Measurements from ENCODE around the gene LRRC8A.
"Not testable (repeated sequence)": the region's sequence is repeated elsewhere in the genome, so short reads cannot be mapped to it uniquely, and the experiment has no call there.

Gene LRRC8A

GRCh38 chr9:128881884-128882676 is at the start of gene LRRC8A, which contains the start of gene KYAT1:
Gene LRRC8A (plus strand): TSS chr9:128882133. CDS start chr9:128907165, 25,032 bp downstream.
Gene KYAT1 (minus strand): TSS chr9:128881950. CDS start chr9:128845405, 36,545 bp downstream.
- peak; percentile 97 for DNase-seq (ENCODE audit: low read depth)

GRCh38 chr9:128833696-128834095 is 48.2 kb upstream of the LRRC8A start:
- DNase-seq (ENCODE audit: low read depth): no peak

- DNase-seq (ENCODE audit: low read depth): no peak
Observed at GRCh38 chr9:128835246-128836210, 46.4 kb upstream of the LRRC8A start.

GRCh38 chr9:128836509-128837145 is 45.3 kb upstream of the LRRC8A start:
- no peak for DNase-seq (ENCODE audit: low read depth)

GRCh38 chr9:128838338-128838737 is 43.6 kb upstream of the LRRC8A start:
- DNase-seq (ENCODE audit: low read depth): no peak

GRCh38 chr9:128840524-128840923 is 41.4 kb upstream of the LRRC8A start:
- no peak for DNase-seq (ENCODE audit: low read depth)

- DNase-seq (ENCODE audit: low read depth): no peak
Observed at GRCh38 chr9:128841694-128842492, 40.0 kb upstream of the LRRC8A start.

GRCh38 chr9:128843171-128843570 is 38.8 kb upstream of the LRRC8A start:
- not testable (repeated sequence) for DNase-seq (ENCODE audit: low read depth)

GRCh38 chr9:128845186-128845931 is 36.6 kb upstream of the LRRC8A start:
- no peak for DNase-seq (ENCODE audit: low read depth)

- no peak for DNase-seq (ENCODE audit: low read depth)
Observed at GRCh38 chr9:128846680-128847030, 35.3 kb upstream of the LRRC8A start.

GRCh38 chr9:128847803-128848202 is 34.1 kb upstream of the LRRC8A start:
- DNase-seq (ENCODE audit: low read depth): no peak

GRCh38 chr9:128851024-128851423 is 30.9 kb upstream of the LRRC8A start:
- not testable (repeated sequence) for DNase-seq (ENCODE audit: low read depth)

- DNase-seq (ENCODE audit: low read depth): not testable (repeated sequence)
Observed at GRCh38 chr9:128851779-128852600, 29.9 kb upstream of the LRRC8A start.

- not testable (repeated sequence) for DNase-seq (ENCODE audit: low read depth)
Observed at GRCh38 chr9:128852646-128853045, 29.3 kb upstream of the LRRC8A start.

- not testable (repeated sequence) for DNase-seq (ENCODE audit: low read depth)
Observed at GRCh38 chr9:128854454-128854853, 27.5 kb upstream of the LRRC8A start.

- DNase-seq (ENCODE audit: low read depth): not testable (repeated sequence)
Observed at GRCh38 chr9:128858476-128858875, 23.5 kb upstream of the LRRC8A start.

GRCh38 chr9:128860937-128861336 is 21.0 kb upstream of the LRRC8A start:
- DNase-seq (ENCODE audit: low read depth): no peak

- DNase-seq (ENCODE audit: low read depth): no peak
Observed at GRCh38 chr9:128861501-128861900, 20.4 kb upstream of the LRRC8A start.

GRCh38 chr9:128862401-128862851 is 19.5 kb upstream of the LRRC8A start:
- DNase-seq (ENCODE audit: low read depth): no peak

- DNase-seq (ENCODE audit: low read depth): peak; percentile 73
Observed at GRCh38 chr9:128863647-128864046, 18.3 kb upstream of the LRRC8A start.

Measured in activated T-helper 1 cell treated with Interleukin-2 at 50 U/mL for 16 hours (primary cell).